HepG2 (cell line): ENCODE measurements around the gene RAB34. TPM values are rescaled to one million over a fixed set of nuclear protein-coding genes. Genes with fewer than 3 reads are reported as not detected.

Source experiments
- BHLHE40 ChIP-seq: IDR thresholded peaks from 2 replicates; pipeline ENCODE4 v1.6.1; 2011; ENCODE audit warnings: low read length, improper control_type of control experiment
- EED ChIP-seq: sonication (generic); formaldehyde crosslinking; IDR thresholded peaks from 2 replicates; pipeline ENCODE4 v1.5.0; 2020; ENCODE audit warnings: mild to moderate bottlenecking, missing genetic modification reagents
- FOXK1 ChIP-seq: sonication (generic); formaldehyde crosslinking; IDR thresholded peaks from 2 replicates; pipeline ENCODE4 v1.4.0; 2020; ENCODE audit warnings: low read depth, missing genetic modification reagents, borderline replicate concordance
- HOXA3 ChIP-seq: sonication (generic); formaldehyde crosslinking; IDR thresholded peaks from 2 replicates; pipeline ENCODE4 v1.5.0; 2020; ENCODE audit warnings: missing genetic modification reagents
- KLF11 ChIP-seq: IDR thresholded peaks from 2 replicates; pipeline ENCODE4 v1.6.1; 2016; ENCODE audit warnings: missing compliant biosample characterization
- MAFK ChIP-seq, 2 experiments: IDR thresholded peaks in 1 of 2; conservative IDR thresholded peaks in 1 of 2; 2 replicates each; pipeline ENCODE4 v1.6.1; 2011; ENCODE audit warnings: improper control_type of control experiment in 2 of 2, low read length in 2 of 2
- NCOA2 ChIP-seq: sonication (generic); formaldehyde crosslinking; IDR thresholded peaks from 2 replicates; pipeline ENCODE4 v1.8.0; 2022; ENCODE audit warnings: inconsistent platforms
- NR1H2 ChIP-seq: sonication (generic); formaldehyde crosslinking; IDR thresholded peaks from 2 replicates; pipeline ENCODE4 v1.8.1; 2022; ENCODE audit warnings: low read depth, missing genetic modification reagents, borderline replicate concordance
- NR2F6 ChIP-seq, 2 experiments: IDR thresholded peaks; 2 replicates each; pipeline ENCODE4 v1.6.1; 2016; ENCODE audit warnings: antibody characterized with exemption in 1 of 2, mild to moderate bottlenecking in 1 of 2
- POLR2A ChIP-seq, 2 experiments: IDR thresholded peaks; 2 replicates each; pipeline ENCODE4 v1.6.1; 2011; ENCODE audit warnings: low read depth in 2 of 2, low read length in 2 of 2, mild to moderate bottlenecking in 1 of 2, moderate library complexity in 1 of 2; ENCODE audit not compliant: insufficient read depth in 1 of 2
- RELA ChIP-seq: sonication (generic); formaldehyde crosslinking; IDR thresholded peaks from 2 replicates; pipeline ENCODE4 v1.4.0; 2020; ENCODE audit warnings: missing genetic modification reagents
- ZNF10 ChIP-seq: sonication (generic); formaldehyde crosslinking; IDR thresholded peaks from 2 replicates; pipeline ENCODE4 v1.4.0; 2020; ENCODE audit warnings: mild to moderate bottlenecking, low read depth, missing genetic modification reagents, borderline replicate concordance
- ZNF296 ChIP-seq: sonication (generic); formaldehyde crosslinking; conservative IDR thresholded peaks from 2 replicates; pipeline ENCODE4 v1.5.0; 2020; ENCODE audit warnings: mild to moderate bottlenecking, missing genetic modification reagents
- ZNF570 ChIP-seq: sonication (generic); formaldehyde crosslinking; IDR thresholded peaks from 2 replicates; pipeline ENCODE4 v1.4.0; 2020; ENCODE audit warnings: mild to moderate bottlenecking, missing genetic modification reagents, borderline replicate concordance
- ZNF616 ChIP-seq: sonication (generic); formaldehyde crosslinking; IDR thresholded peaks from 2 replicates; pipeline ENCODE4 v1.5.0; 2020; ENCODE audit warnings: low read depth, mild to moderate bottlenecking, missing genetic modification reagents
- ZNF737 ChIP-seq: sonication (generic); formaldehyde crosslinking; IDR thresholded peaks from 2 replicates; pipeline ENCODE4 v1.5.0; 2020; ENCODE audit warnings: missing genetic modification reagents, mild to moderate bottlenecking, borderline replicate concordance
- polyA plus RNA-seq, 8 experiments: library from polyadenylated mRNA; depleted of rRNA in 3 of 8; stranded (reverse) in 7 of 8; unstranded in 1 of 8; fragments of >200 nt; fragmentation: Illumina TruSeq in 4 of 8; extraction: Trizol in 4 of 8; gene quantifications; 2 replicates each; pipeline versions ENCODE4 v1.2.1 to v1.2.3, GENCODE V29; 2011 to 2016; ENCODE audit warnings: low read depth in 4 of 8, missing spikeins in 1 of 8, mixed read lengths in 1 of 8; ENCODE audit not compliant: insufficient read depth in 1 of 8
- total RNA-seq, 5 experiments: library from RNA; depleted of rRNA; stranded (reverse); fragments of >200 nt; fragmentation: Illumina TruSeq; extraction: Trizol; gene quantifications; 2 replicates each; pipeline ENCODE4 v1.2.3, GENCODE V29; 2016; ENCODE audit warnings: low read depth in 1 of 5
- TF ChIP-seq, protein P1 (sequence below): sonication (generic); formaldehyde crosslinking; IDR thresholded peaks from 2 replicates; pipeline ENCODE4 v1.5.1; 2020; ENCODE audit warnings: mild to moderate bottlenecking, moderate library complexity, missing genetic modification reagents
- TF ChIP-seq, protein P2 (sequence below): sonication (generic); formaldehyde crosslinking; IDR thresholded peaks from 2 replicates; pipeline ENCODE4 v1.5.1; 2020; ENCODE audit warnings: mild to moderate bottlenecking, missing genetic modification reagents, borderline replicate concordance
- TF ChIP-seq, protein P3 (sequence below): sonication (generic); formaldehyde crosslinking; IDR thresholded peaks from 2 replicates; pipeline ENCODE4 v1.4.0; 2020; ENCODE audit warnings: missing genetic modification reagents
- TF ChIP-seq, protein P4 (sequence below): sonication (generic); formaldehyde crosslinking; IDR thresholded peaks from 2 replicates; pipeline ENCODE4 v1.8.0; 2022; ENCODE audit warnings: mild to moderate bottlenecking, missing genetic modification reagents

Gene RAB34
- total and polyA plus RNA-seq, 2 of the 13 experiments (the other 11 are each of a cell fraction or from before 2014, with no cell fraction given), result 0.49 TPM; not detected in 1

DNA sequence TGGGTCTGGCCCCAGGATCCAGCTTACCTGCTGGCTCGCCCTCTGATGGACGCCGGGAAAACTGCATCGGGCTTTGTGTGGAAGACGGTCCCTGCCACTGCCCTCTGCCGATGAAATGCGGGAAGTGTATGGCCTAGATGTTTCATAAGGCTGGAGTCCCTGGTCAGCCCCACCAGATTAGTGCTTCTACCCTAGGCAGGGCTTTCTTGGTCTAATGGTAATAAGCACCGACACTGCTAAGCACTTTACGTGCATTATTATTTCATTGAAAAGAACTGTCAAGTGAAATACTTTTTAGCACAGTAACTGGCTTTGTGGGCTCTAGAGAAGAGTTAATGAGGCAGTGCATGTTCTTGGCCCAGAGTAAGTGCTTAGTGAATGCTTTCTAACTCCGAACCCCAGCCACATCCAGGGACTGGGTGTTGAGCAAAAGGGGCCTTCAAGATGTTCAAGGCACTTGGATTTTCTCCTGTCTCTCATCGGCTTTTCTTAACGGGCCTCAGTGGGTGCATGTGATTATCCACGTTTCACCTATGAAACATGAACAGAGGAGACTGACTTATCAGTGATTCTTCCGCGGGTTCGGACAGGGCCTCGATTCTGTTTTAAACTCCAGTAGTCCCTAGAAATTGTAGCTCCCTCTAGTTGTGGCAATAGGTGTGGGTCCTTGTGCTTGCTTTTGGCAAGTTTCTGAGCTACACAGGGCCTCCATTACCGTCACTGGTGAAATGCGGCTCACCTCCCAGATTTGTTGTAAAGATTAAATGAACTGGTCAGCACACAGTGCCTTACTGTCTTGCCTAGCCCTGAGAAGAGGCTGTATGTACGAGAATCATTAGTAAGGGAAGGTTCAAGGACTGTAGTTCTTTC lies 32.7 kb upstream of the RAB34 start (continued):
- TF ChIP-seq BHLHE40 (no peak), KLF11 (CRISPR knock-in tag) (no peak), NR2F6 (IDR thresholded peaks at IDR 0.05) (no peak), NR2F6 (CRISPR knock-in tag; IDR thresholded peaks at IDR 0.05) (peak; percentile 36; the same call in 1 of the 2 replicates), POLR2A (IDR thresholded peaks at IDR 0.05; ENCODE audit: insufficient read depth in 1 of 2, low read depth in 2 of 2, low read length in 2 of 2) (peak in 1 of 2 experiments; percentile 43; a peak in 2 of 4 replicates), NR1H2 (no peak), EED (CRISPR knock-in tag) (no peak), NCOA2 (no peak), HOXA3 (CRISPR knock-in tag) (peak; percentile 55), ZNF10 (CRISPR knock-in tag) (no peak), ZNF570 (no peak), ZNF616 (CRISPR knock-in tag) (no peak), ZNF737 (CRISPR knock-in tag) (no peak), FOXK1 (CRISPR knock-in tag) (no peak), ZNF296 (CRISPR knock-in tag) (no peak), MAFK (conservative IDR thresholded peaks at IDR 0.05 in 1 of 2, IDR thresholded peaks at IDR 0.05 in 1 of 2; ENCODE audit: low read length in 2 of 2) (no peak), RELA (CRISPR knock-in tag) (no peak)
- TF ChIP-seq, protein P1, sequence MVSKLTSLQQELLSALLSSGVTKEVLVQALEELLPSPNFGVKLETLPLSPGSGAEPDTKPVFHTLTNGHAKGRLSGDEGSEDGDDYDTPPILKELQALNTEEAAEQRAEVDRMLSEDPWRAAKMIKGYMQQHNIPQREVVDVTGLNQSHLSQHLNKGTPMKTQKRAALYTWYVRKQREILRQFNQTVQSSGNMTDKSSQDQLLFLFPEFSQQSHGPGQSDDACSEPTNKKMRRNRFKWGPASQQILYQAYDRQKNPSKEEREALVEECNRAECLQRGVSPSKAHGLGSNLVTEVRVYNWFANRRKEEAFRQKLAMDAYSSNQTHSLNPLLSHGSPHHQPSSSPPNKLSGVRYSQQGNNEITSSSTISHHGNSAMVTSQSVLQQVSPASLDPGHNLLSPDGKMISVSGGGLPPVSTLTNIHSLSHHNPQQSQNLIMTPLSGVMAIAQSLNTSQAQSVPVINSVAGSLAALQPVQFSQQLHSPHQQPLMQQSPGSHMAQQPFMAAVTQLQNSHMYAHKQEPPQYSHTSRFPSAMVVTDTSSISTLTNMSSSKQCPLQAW (CRISPR knock-in tag), result no peak; the same call in 1 of the 2 replicates
- TF ChIP-seq, protein P2, sequence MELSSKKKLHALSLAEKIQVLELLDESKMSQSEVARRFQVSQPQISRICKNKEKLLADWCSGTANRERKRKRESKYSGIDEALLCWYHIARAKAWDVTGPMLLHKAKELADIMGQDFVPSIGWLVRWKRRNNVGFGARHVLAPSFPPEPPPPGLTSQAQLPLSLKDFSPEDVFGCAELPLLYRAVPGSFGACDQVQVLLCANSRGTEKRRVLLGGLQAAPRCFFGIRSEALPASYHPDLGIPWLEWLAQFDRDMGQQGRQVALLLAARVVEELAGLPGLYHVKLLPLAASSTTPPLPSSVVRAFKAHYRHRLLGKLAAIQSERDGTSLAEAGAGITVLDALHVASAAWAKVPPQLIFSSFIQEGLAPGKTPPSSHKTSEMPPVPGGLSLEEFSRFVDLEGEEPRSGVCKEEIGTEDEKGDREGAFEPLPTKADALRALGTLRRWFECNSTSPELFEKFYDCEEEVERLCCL, result no peak
- TF ChIP-seq, protein P3, sequence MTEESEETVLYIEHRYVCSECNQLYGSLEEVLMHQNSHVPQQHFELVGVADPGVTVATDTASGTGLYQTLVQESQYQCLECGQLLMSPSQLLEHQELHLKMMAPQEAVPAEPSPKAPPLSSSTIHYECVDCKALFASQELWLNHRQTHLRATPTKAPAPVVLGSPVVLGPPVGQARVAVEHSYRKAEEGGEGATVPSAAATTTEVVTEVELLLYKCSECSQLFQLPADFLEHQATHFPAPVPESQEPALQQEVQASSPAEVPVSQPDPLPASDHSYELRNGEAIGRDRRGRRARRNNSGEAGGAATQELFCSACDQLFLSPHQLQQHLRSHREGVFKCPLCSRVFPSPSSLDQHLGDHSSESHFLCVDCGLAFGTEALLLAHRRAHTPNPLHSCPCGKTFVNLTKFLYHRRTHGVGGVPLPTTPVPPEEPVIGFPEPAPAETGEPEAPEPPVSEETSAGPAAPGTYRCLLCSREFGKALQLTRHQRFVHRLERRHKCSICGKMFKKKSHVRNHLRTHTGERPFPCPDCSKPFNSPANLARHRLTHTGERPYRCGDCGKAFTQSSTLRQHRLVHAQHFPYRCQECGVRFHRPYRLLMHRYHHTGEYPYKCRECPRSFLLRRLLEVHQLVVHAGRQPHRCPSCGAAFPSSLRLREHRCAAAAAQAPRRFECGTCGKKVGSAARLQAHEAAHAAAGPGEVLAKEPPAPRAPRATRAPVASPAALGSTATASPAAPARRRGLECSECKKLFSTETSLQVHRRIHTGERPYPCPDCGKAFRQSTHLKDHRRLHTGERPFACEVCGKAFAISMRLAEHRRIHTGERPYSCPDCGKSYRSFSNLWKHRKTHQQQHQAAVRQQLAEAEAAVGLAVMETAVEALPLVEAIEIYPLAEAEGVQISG (CRISPR knock-in tag), result peak; percentile 68; the same call in 1 of the 2 replicates
- TF ChIP-seq, protein P4, sequence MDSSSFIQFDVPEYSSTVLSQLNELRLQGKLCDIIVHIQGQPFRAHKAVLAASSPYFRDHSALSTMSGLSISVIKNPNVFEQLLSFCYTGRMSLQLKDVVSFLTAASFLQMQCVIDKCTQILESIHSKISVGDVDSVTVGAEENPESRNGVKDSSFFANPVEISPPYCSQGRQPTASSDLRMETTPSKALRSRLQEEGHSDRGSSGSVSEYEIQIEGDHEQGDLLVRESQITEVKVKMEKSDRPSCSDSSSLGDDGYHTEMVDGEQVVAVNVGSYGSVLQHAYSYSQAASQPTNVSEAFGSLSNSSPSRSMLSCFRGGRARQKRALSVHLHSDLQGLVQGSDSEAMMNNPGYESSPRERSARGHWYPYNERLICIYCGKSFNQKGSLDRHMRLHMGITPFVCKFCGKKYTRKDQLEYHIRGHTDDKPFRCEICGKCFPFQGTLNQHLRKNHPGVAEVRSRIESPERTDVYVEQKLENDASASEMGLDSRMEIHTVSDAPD, result no peak
